Measurements from ENCODE around the gene KCNK15.

KCNK15 gene

GRCh38 chr20:44792796-44793195 is 47.1 kb downstream of the KCNK15 start:
- no peak for DNase-seq

- DNase-seq = no peak
Observed at GRCh38 chr20:44795836-44796235, 50.2 kb downstream of the KCNK15 start.

GRCh38 chr20:44796311-44796710 is 50.6 kb downstream of the KCNK15 start:
- DNase-seq = no peak

- no peak for DNase-seq
Observed at GRCh38 chr20:44796758-44797457, 51.2 kb downstream of the KCNK15 start.

- DNase-seq = no peak
Observed at GRCh38 chr20:44799691-44800090, 54.0 kb downstream of the KCNK15 start.

- no peak for DNase-seq
Observed at GRCh38 chr20:44800391-44801046, 54.9 kb downstream of the KCNK15 start.

Data from NCI-H1092 (cell line).